B cell (primary cell): Measurements from ENCODE around the gene CAMK2N1.

ENCODE experiments used
- EZH2 ChIP-seq: IDR thresholded peaks from 2 replicates; pipeline ENCODE4 v1.6.1; 2012; ENCODE audit warnings: borderline replicate concordance, low read depth, mild to moderate bottlenecking, moderate library complexity, low read length; ENCODE audit not compliant: insufficient read depth, poor library complexity, severe bottlenecking
- TF ChIP-seq, protein P1 (sequence below): fragments of 200-600 bp; IDR thresholded peaks from one replicate; pipeline ENCODE4 v1.8.0; 2022; ENCODE audit warnings: antibody characterized with exemption, mild to moderate bottlenecking

DNA sequence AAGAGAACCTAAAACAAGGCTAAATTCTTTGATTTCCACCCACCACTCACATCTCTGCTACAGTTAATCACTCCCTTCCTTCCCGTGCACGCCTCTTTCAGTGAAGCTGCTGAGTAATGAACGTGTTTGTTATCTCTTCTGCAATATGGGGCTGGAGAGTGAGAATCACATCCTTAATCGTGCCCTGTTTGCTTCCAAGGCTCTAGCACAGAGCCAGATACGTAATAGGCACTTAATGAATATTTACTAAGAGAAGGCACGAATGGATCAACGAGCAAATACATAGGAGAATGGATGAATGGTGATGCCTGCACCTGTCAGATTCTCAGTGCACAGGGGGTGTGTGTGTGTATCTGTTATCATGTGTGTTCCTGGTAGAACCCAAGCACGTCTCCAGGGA is 44.3 kb upstream of the CAMK2N1 start:
- TF ChIP-seq, protein P1, sequence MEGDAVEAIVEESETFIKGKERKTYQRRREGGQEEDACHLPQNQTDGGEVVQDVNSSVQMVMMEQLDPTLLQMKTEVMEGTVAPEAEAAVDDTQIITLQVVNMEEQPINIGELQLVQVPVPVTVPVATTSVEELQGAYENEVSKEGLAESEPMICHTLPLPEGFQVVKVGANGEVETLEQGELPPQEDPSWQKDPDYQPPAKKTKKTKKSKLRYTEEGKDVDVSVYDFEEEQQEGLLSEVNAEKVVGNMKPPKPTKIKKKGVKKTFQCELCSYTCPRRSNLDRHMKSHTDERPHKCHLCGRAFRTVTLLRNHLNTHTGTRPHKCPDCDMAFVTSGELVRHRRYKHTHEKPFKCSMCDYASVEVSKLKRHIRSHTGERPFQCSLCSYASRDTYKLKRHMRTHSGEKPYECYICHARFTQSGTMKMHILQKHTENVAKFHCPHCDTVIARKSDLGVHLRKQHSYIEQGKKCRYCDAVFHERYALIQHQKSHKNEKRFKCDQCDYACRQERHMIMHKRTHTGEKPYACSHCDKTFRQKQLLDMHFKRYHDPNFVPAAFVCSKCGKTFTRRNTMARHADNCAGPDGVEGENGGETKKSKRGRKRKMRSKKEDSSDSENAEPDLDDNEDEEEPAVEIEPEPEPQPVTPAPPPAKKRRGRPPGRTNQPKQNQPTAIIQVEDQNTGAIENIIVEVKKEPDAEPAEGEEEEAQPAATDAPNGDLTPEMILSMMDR = no peak
- TF ChIP-seq EZH2 = no peak
